ENCODE data around the gene CASKIN1.
A peak's percentile ranks its signal among the peaks of the same experiment; 100 is the strongest.

CASKIN1 gene

DNA sequence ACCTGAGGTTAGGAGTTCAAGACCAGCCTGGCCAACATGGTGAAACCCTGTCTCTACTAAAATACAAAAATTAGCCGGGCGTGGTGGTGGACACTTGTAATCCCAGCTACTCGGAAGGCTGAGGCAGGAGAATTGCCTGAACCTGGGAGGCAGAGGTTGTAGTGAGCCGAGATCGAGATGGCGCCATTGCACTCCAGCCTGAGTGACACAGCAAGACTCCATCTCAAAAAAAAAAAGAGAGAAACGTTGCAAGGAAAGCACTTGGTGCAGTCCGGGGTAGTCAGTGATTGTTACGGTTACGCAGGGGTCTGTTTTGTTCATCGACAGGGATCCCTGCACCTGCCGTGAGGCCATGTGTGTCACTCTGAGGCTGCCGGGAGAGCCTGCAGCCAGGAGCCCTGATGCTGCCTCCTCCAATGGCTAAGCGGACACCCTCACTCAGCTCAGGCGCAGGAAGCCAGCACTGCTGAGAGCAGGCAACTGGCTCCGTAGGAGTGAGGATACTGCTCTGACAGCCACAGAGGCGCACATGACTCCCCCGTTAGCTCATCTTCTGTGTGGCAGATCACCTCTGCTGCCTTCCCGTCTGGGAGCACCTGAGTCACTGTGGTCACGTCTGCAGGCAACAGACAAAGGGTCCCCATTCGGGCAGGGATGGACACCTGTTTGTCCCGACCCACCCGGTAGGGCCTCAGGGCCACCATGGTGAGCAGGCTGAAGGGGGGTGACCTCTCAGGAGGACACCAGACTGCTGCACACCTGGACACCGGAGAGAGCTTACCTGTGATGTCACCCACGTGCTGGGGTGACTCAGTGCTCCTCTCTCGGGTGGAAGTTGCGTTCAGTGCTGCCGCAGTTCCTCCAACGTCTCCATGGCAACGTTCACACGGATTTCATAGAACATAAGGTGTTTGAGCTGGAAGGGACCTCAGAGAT is 53.2 kb downstream of the CASKIN1 start:
- no peak for TF ChIP-seq NFIC (IDR thresholded peaks at IDR 0.05)
- no peak for TF ChIP-seq TAF1 (IDR thresholded peaks at IDR 0.05; ENCODE audit: low read depth)
- no peak for TF ChIP-seq TEAD4 (IDR thresholded peaks at IDR 0.05)
- no peak for TF ChIP-seq RAD21 (IDR thresholded peaks at IDR 0.05; ENCODE audit: low read depth)
- no peak for TF ChIP-seq YY1 (IDR thresholded peaks at IDR 0.05; ENCODE audit: low read depth)
- TF ChIP-seq FOXM1 (IDR thresholded peaks at IDR 0.05; ENCODE audit: borderline replicate concordance, low read depth): no peak
- TF ChIP-seq, protein P1, sequence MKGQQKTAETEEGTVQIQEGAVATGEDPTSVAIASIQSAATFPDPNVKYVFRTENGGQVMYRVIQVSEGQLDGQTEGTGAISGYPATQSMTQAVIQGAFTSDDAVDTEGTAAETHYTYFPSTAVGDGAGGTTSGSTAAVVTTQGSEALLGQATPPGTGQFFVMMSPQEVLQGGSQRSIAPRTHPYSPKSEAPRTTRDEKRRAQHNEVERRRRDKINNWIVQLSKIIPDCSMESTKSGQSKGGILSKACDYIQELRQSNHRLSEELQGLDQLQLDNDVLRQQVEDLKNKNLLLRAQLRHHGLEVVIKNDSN (IDR thresholded peaks at IDR 0.05): no peak
- TF ChIP-seq, protein P2, sequence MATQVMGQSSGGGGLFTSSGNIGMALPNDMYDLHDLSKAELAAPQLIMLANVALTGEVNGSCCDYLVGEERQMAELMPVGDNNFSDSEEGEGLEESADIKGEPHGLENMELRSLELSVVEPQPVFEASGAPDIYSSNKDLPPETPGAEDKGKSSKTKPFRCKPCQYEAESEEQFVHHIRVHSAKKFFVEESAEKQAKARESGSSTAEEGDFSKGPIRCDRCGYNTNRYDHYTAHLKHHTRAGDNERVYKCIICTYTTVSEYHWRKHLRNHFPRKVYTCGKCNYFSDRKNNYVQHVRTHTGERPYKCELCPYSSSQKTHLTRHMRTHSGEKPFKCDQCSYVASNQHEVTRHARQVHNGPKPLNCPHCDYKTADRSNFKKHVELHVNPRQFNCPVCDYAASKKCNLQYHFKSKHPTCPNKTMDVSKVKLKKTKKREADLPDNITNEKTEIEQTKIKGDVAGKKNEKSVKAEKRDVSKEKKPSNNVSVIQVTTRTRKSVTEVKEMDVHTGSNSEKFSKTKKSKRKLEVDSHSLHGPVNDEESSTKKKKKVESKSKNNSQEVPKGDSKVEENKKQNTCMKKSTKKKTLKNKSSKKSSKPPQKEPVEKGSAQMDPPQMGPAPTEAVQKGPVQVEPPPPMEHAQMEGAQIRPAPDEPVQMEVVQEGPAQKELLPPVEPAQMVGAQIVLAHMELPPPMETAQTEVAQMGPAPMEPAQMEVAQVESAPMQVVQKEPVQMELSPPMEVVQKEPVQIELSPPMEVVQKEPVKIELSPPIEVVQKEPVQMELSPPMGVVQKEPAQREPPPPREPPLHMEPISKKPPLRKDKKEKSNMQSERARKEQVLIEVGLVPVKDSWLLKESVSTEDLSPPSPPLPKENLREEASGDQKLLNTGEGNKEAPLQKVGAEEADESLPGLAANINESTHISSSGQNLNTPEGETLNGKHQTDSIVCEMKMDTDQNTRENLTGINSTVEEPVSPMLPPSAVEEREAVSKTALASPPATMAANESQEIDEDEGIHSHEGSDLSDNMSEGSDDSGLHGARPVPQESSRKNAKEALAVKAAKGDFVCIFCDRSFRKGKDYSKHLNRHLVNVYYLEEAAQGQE (IDR thresholded peaks at IDR 0.05; ENCODE audit: low read depth): no peak
- TF ChIP-seq CEBPB (IDR thresholded peaks at IDR 0.05): no peak
- TF ChIP-seq TCF12 (IDR thresholded peaks at IDR 0.05; ENCODE audit: low read depth): no peak
- no peak for TF ChIP-seq CREB1 (IDR thresholded peaks at IDR 0.05; ENCODE audit: low read depth)
- TF ChIP-seq EP300 (IDR thresholded peaks at IDR 0.05; ENCODE audit: borderline replicate concordance): no peak
- TF ChIP-seq MAX (IDR thresholded peaks at IDR 0.05): no peak

DNA sequence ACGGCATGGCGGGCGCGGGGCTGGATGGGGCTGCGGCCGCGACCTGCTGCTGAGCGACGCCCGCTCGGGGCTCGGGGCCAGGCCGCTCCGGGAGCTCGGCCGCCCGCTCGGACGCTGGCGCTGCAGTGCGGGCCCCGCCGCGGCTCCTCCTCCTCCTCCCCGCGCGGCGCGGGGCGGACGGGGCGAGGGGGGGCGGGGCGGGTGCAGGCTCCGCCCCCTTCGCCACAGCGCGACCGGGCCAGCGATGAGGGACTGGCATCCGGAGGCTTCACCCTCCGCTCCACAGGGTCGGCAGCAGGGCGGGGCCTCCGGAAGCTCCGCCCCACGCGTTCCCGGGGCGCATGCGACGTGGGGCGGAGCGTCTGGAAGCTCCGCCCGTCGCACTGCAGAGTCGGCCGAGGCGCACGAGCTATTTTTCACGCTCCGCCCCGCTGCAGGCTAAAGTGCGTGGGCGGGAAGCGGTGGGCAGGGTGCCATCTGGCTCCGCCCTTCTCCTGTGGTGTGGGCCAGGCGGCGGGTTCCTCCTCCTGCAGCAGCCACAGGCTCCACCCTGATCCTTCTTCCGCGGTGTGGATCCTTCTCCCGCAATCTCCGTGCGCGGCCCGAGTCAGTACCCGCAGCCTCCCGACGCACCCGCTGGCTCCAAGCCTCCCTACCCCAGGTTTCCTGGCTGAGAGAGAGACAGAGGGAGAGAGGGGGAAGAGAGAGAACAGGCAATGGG is 60.5 kb downstream of the CASKIN1 start, which contains the start of gene PKD1:
Gene PKD1, minus strand, starts transcription at position 129 of the 721 bp plus-strand sequence. CDS start 209 bp downstream, outside the sequence.
- TF ChIP-seq MAX (IDR thresholded peaks at IDR 0.05) (0 out of 2 replicates have a peak, but pooled peaks have one; percentile 35), NFIC (IDR thresholded peaks at IDR 0.05) (0 out of 2 replicates have a peak, but pooled peaks have one; percentile 49), EGR1 (IDR thresholded peaks at IDR 0.05) (peak; percentile 97)

All from Ishikawa (cell line).